ENCODE measurements around the gene RPL37A. TPM values are rescaled to one million over a fixed set of nuclear protein-coding genes. Genes with fewer than 3 reads are reported as not detected.
A peak's percentile ranks its signal among the peaks of the same experiment; 100 is the strongest.

Gene RPL37A
- total RNA-seq, 1 donor from 2014 or later, result 1,730 TPM

GRCh38 chr2:216527600-216527999 lies 29.0 kb downstream of the RPL37A start:
- Histone ChIP-seq H3K27ac (no peak overlapping the region), H3K4me2 (no peak overlapping the region), H3K36me3 (no peaks in the 10 kb centered on the region), H3K27me3 (no peaks in the 10 kb centered on the region), H3K9ac (no peak overlapping the region), H3K4me3 (no peak overlapping the region), H3K4me1 (peaks cover 4% of the 10 kb centered on the region), H3K79me2 (ENCODE audit: low read depth) (no peaks in the 10 kb centered on the region), H2AFZ (replicated peaks) (no peak overlapping the region), H4K20me1 (ENCODE audit: low read depth) (no peaks in the 10 kb centered on the region), H3K9me3 (ENCODE audit: low read depth) (no peaks in the 10 kb centered on the region), H3F3A (ENCODE audit: low read depth) (no peaks in the 10 kb centered on the region)
- no peak for DNase-seq (ENCODE audit: low spot score)
- Mint-ChIP-seq H3K36me3 (peaks cover 6% of the 10 kb centered on the region), H3K27ac (no peak overlapping the region), H3K4me1 (peaks cover 23% of the 10 kb centered on the region), H3K9me3 (peaks cover 2% of the 10 kb centered on the region), H3K4me3 (no peak overlapping the region), H3K27me3 (ENCODE audit: insufficient read depth, low read depth) (peaks cover 2% of the 10 kb centered on the region)
- TF ChIP-seq CTCF (IDR thresholded peaks at IDR 0.05), result no peak
- TF ChIP-seq EZH2 (IDR thresholded peaks at IDR 0.05), result no peak
- TF ChIP-seq EZH2phosphoT487 (IDR thresholded peaks at IDR 0.05), result no peak

- no peak for DNase-seq (ENCODE audit: low spot score)
- peaks cover 40% of the 10 kb centered on the region for H3K4me1 Mint-ChIP-seq
- H3K27me3 Mint-ChIP-seq (ENCODE audit: insufficient read depth, low read depth), result peaks cover 4% of the 10 kb centered on the region
- Histone ChIP-seq H3K79me2 (ENCODE audit: low read depth) (no peaks in the 10 kb centered on the region), H2AFZ (replicated peaks) (no peak overlapping the region), H3K9me3 (ENCODE audit: low read depth) (no peaks in the 10 kb centered on the region), H3K27me3 (no peaks in the 10 kb centered on the region), H3K4me3 (no peak overlapping the region), H3K36me3 (no peaks in the 10 kb centered on the region), H3K9ac (no peak overlapping the region), H3K4me1 (peaks cover 27% of the 10 kb centered on the region), H4K20me1 (ENCODE audit: low read depth) (no peaks in the 10 kb centered on the region), H3K4me2 (no peak overlapping the region), H3F3A (ENCODE audit: low read depth) (peaks cover 12% of the 10 kb centered on the region), H3K27ac (no peak overlapping the region)
- H3K9me3 Mint-ChIP-seq, result no peaks in the 10 kb centered on the region
- TF ChIP-seq EZH2 (IDR thresholded peaks at IDR 0.05) (no peak), CTCF (IDR thresholded peaks at IDR 0.05) (no peak), EZH2phosphoT487 (IDR thresholded peaks at IDR 0.05) (no peak)
- no peaks in the 10 kb centered on the region for H3K36me3 Mint-ChIP-seq
- H3K27ac Mint-ChIP-seq, result no peak overlapping the region
- no peak overlapping the region for H3K4me3 Mint-ChIP-seq
Observed at GRCh38 chr2:216532562-216532961, 33.9 kb downstream of the RPL37A start.

GRCh38 chr2:216533609-216534008 lies 35.0 kb downstream of the RPL37A start:
- Histone ChIP-seq H3F3A (ENCODE audit: low read depth) (peaks cover 12% of the 10 kb centered on the region), H2AFZ (replicated peaks) (no peak overlapping the region), H3K4me1 (peaks cover 27% of the 10 kb centered on the region), H3K9me3 (ENCODE audit: low read depth) (no peaks in the 10 kb centered on the region), H3K27me3 (no peaks in the 10 kb centered on the region), H4K20me1 (ENCODE audit: low read depth) (no peaks in the 10 kb centered on the region), H3K27ac (peak overlapping the region; percentile 30), H3K4me2 (peak overlapping the region; percentile 6), H3K4me3 (no peak overlapping the region), H3K79me2 (ENCODE audit: low read depth) (no peaks in the 10 kb centered on the region), H3K9ac (no peak overlapping the region), H3K36me3 (no peaks in the 10 kb centered on the region)
- no peaks in the 10 kb centered on the region for H3K36me3 Mint-ChIP-seq
- H3K4me3 Mint-ChIP-seq, result no peak overlapping the region
- H3K4me1 Mint-ChIP-seq, result peaks cover 47% of the 10 kb centered on the region
- DNase-seq (ENCODE audit: low spot score), result peak; percentile 27
- no peak for TF ChIP-seq EZH2 (IDR thresholded peaks at IDR 0.05)
- no peak for TF ChIP-seq CTCF (IDR thresholded peaks at IDR 0.05)
- no peak for TF ChIP-seq EZH2phosphoT487 (IDR thresholded peaks at IDR 0.05)
- H3K27ac Mint-ChIP-seq, result peak overlapping the region; percentile 21
- H3K9me3 Mint-ChIP-seq, result no peaks in the 10 kb centered on the region
- peaks cover 4% of the 10 kb centered on the region for H3K27me3 Mint-ChIP-seq (ENCODE audit: insufficient read depth, low read depth)
